HG02973 (cell line): ENCODE data around the gene KPNB1.
A peak's percentile ranks its signal among the peaks of the same experiment; 100 is the strongest.

Experiments
- ATAC-seq: cut with Tn5 transposase; IDR thresholded peaks from one replicate; pipeline ENCODE4 v1.9.1; 2021; ENCODE audit warnings: moderate library complexity; ENCODE audit not compliant: unreplicated experiment

KPNB1 gene

GRCh38 chr17:47649153-47649971, at the start of gene KPNB1:
Gene KPNB1, plus strand, starts transcription at chr17:47649919. Its CDS starts 326 bp downstream, at chr17:47650245.
- ATAC-seq: peak; percentile 68

DNA sequence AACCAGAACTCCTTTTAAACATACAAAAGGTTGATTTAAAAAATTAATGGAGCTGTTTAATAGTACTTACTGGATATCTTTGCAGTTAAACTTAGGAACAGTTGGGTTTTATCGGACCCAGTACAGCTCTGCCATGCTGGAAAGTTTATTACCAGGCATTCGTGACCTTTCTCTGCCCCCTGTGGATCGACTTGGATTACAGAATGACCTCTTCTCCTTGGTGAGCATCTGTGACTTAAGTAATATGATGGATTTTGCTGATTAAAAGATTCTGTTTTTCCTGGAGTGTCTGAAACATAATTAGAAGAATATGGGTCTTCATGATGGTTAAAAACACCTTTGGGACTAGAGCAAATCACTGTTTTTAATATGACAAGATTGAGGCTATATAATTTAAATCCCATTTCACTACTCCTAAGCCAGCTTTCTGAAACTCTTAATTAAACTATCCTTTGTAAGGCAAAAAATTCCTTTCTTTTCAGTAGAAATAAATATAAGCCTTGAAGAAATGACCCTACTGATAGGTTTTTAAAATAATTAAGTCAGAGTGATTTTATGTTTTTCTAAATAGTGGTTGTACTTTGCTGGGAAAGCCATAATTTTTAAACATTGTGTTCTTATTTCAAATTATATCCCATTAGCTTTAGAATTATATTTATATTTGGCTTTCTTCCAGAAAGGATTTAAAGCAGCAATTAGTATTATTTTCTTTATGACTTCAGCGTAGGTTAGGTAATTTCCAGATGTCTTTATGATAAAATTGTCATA, 45.7 kb upstream of the KPNB1 start:
- no peak for ATAC-seq

DNA sequence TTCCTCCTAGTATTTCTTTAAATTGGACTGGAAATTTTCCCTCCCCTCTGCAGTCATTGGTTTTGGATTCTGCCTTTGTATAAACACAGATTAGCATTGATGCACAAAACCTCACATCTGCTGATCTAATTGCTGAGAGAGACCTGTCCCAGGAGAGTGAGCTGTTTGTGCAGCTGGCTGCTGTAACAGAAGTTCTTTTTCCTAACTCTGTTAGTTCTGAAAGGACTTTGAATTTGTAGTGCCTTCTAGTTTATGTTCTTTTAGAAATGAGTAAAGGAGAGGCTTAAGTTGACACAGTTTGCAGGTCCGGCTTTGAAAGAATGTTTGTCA, 45.2 kb upstream of the KPNB1 start:
- no peak for ATAC-seq

- no peak for ATAC-seq
Measured at GRCh38 chr17:47605011-47605410, 44.7 kb upstream of the KPNB1 start.

- no peak for ATAC-seq
Measured at GRCh38 chr17:47607481-47607880, 42.2 kb upstream of the KPNB1 start.

DNA sequence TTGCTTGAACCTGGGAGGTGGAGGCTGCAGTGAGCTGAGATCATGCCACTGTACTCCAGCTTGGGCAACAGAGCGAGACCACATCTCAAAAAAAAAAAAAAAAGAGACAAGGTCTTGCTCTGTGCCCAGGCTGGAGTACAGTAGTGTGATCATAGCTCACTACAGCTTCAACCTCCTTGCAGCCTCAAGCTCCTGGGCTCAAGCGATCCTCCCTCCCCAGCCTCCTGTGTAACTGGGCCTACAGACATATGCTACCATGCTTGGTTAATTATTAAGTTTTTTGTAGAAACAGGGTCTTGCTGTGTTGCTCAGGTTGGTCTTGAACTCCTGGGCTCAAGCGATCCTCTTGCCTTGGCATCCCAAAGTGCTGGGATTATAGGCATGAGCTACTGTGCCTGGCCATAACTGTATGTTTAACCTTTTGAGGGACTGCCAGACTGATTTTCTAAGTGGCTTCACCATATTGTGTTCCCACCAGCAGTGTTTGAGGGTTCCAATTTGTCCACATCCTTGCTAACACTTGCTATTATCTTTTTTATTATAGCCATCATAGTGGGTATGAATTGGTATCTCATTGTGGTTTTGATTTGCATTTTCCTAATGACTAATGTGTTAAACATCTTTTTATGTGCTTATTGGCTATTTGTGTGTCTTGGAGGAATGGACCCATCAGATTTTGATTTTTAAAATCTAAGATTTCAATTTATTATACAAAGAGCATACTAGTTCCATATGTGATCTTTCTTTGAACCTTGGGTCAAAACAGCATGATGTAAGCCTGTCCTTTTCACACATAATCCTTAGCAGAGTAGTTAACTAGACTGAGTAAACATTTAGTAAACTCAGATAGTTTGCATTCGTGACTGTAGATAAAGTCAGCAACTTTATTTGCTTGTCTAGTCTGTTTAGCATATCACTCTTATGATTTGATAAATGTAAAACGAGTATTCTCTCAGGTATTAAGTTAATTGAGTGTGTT, 38.1 kb upstream of the KPNB1 start:
- no peak for ATAC-seq

DNA sequence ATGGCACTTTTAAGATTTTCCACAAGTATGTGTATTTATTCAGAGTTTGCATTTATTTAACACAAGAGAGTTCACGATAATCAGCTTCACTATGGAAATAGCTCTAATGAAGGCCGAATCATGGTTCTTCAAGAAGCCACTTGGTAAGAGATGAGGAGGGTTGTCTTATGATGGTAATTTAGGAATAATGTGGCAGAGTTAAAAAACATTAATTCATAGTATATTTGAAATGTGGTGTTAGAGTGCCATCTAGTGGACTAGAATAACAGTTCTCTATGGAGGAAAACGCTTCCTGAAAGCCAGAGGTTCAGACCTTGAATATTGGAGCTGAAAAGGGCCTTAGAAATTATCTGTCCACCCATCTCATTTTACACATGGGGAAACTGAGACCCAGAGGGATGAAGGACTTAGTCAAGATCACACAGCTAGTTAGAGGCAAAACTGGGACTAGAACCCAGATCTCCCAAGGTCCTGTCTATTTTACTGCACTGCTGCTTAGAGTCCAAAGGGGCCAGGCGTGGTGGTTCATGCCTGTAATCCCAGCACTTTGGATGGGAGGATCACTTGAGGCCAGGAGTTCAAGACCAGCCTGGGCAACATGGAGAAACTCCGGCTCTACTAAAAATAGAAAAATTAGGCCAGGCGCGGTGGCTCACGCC, 33.8 kb upstream of the KPNB1 start:
- no peak for ATAC-seq

DNA sequence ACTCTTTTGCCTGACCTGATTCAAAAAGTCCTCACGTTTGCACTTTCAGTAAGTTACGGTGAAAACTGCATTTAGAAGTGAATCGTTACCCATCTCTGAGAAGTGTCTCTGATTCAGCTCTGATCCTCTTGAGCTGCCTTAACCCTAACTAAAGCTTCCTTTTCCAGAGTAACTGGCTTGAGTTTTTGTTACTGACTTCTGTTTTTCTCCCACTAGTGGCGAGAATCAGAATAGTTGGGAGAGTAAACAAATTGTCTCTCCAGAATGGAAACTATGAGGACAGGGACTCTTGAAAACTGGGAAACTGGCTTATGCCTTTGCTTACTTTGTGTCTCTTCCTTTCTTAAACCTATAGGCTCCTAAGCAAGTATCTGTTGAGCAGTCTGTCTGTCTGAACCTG, 31.3 kb upstream of the KPNB1 start:
- no peak for ATAC-seq

- no peak for ATAC-seq
Measured at GRCh38 chr17:47620503-47621245, 29.0 kb upstream of the KPNB1 start.

DNA sequence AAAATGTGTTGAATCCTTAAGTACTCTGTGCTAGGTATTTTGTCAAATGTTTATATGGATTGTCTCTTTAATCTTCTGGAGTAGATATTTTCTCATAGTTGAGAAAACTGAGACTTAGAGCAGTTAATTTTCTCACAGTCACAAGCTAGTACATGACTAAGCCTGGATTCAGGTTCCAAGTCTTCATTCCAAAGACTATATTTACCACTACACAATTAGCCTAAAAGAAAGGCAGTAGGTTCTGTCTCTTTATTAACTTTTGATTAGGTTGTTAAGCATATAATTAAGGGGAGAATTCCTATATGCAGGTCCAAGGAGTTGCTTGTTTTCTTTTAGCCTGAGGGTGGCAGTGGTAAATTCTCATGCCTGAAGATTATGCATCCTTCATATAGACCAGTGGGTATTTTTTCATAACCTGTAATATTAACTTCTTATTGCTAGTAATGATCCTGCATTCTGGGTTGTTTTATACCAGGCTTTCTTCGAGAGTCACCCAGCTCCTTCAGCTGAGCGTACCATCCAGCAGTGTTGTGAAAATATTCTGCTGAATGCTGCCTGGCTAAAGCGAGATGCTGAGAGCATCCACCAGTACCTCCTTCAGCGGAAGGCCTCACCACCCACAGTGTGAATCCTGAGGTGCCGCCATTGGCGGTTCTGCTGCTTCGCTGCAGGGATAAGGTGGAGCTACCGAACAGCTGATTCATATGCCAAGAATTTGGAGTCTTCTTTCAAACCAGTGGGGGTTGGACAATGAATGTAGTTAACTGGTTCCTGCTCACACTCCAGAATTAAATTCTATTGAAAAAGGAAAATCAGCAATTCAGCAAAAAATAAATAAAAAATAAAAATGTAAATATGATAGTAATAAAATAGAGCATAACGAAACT, 28.2 kb upstream of the KPNB1 start:
- no peak for ATAC-seq

- ATAC-seq: no peak
Measured at GRCh38 chr17:47622180-47622549, 27.6 kb upstream of the KPNB1 start.

DNA sequence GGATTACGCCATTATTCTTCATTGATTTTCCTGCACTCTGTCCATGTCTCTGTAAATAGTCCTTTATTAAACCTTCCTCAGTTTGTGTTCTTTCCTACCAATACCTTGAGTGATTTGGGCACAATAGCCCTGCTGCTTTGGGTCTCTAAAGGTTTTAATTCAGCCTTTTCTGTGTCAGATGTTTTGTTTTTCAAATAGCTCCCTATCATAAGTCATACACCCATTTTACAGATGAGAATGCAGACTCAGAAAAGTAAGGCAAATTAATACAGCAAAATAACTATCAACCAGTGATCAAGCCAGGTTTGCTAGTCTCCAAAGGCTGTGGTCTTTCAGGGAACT, 25.0 kb upstream of the KPNB1 start:
- ATAC-seq: no peak

DNA sequence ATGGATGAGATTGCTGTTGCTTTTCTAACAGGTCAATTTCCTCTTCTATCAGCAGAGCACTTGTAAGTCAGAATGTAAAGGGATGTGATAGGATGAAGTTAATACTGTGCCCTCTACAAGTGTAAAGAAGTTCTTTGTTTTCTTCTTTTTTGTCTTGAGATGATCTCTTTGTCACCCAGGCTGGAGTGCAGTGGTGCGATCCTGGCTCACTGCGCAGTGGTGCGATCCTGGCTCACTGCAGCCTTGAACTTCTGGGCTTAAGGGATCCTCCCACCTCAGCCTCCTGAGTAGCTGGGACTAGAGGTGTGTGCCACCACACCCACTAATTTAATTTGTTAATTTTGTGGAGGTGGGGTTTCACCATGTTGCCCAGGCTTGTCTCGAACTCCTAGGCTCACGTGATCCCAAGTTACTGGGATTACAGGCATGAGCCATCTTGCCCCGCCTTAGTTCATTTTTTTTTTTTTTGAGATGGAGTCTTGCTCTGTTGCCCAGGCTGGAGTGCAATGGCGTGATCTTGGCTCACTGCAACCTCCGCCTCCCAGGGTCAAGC, 21.6 kb upstream of the KPNB1 start:
- ATAC-seq: no peak

GRCh38 chr17:47629826-47630225, 19.9 kb upstream of the KPNB1 start:
- ATAC-seq: no peak

GRCh38 chr17:47630614-47631013, 19.1 kb upstream of the KPNB1 start:
- ATAC-seq: no peak

GRCh38 chr17:47632991-47633390, 16.7 kb upstream of the KPNB1 start:
- ATAC-seq: no peak

GRCh38 chr17:47633996-47634395, 15.7 kb upstream of the KPNB1 start:
- no peak for ATAC-seq

DNA sequence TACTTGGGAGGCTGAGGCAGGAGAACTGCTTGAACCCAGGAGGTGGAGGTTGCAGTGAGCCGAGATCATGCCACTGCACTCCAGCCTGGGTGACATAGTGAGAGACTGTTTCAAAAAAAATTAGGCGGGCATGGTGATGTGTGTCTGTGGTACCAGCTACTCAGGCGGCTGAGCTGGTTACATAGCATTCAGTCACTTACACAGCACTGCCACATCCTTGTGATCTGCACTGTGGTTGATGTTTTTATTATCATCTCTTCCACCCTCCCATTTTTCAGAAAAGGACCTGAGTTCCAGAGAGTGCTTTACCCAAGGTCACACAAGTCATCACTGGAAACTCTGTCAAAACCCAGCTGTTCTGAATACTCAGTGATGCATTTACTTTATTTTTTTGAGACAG, 14.8 kb upstream of the KPNB1 start:
- ATAC-seq: no peak

DNA sequence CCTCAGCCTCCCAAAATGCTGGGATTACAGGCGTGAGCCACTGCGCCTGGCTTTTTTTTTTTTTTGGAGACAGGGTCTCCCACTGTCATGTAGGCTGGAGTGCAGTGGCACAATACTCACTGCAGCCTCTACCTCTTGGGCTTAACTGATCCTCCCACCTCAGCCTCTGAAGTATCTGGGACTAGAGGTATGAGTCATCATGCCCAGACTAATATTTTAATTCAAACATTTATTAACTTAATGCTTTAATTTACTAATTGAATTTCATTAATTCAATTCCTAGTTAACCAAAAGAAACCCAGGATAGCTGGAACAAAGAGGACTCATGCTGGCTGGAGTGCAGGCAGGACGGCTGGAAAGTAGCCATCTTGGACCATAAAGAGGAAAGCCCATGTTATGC, 14.0 kb upstream of the KPNB1 start:
- ATAC-seq: no peak
